ENCODE results near the gene FBXL7.

DNA sequence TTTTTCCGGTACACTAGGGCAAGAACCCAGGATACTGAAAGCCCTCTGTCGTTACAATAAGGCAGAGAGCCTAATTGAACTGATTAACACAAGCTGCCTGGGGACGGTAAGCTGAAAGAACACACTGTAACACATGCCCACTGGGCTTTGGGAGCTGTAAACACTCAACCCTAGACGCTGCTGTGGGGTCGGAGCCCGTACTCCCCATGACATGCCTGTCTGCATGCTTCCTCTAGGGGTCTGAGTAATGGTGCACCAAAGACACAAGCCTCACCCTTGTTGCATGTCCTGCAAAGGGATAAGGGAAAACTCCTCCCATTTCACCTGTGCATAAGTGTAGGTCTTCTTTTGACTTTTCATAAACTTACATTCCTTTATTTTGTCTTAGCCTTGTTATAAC lies 194.0 kb downstream of the FBXL7 start:
- no peak for TF ChIP-seq EZH2 (IDR thresholded peaks at IDR 0.05; ENCODE audit: insufficient read depth, poor library complexity, severe bottlenecking)
- TF ChIP-seq EZH2phosphoT487 (IDR thresholded peaks at IDR 0.05; ENCODE audit: insufficient read depth, low read depth) = no peak

Data from GM23248 (cell line).